ENCODE measurements around the gene AIFM1.
A peak's percentile ranks its signal among the peaks of the same experiment; 100 is the strongest.

AIFM1 gene

DNA sequence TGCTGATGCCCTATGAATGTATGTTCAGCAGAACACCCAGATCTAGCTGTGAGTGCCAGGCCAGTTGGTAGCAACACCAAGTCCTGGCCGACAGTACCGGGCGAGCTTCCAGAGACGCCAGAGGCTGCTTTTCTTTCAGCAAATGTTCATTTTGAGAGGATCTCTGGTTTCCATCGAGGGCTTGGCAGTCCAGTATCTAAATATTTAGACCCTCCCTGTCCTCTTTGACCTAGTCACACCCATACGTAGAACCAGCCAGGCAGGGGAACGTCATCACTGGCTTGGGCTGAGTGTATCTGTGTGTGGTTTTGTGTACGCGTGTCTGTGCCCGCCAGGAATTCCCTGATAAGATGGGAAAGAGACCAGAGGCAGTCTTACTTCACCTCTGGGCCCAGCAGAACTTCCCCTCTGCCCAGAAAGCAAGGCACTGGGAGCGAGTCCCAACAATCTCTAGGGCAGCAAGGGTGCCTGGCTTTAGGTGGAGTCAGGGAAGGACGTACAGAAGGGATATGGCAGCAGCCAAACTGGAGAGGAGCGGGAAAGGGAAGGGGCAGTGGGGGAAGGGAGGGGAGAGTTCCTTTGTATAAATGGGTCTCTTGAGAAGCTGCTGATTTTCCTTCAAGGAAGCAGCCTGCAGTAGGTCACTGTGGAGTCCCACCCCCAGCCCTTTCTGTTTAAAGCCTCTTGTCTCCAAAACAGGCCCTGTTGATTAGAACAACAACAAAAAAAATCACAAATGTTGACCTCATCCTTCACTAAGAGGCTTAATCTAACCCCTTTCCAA lies 40.4 kb downstream of the AIFM1 start:
- TF ChIP-seq, protein P1, sequence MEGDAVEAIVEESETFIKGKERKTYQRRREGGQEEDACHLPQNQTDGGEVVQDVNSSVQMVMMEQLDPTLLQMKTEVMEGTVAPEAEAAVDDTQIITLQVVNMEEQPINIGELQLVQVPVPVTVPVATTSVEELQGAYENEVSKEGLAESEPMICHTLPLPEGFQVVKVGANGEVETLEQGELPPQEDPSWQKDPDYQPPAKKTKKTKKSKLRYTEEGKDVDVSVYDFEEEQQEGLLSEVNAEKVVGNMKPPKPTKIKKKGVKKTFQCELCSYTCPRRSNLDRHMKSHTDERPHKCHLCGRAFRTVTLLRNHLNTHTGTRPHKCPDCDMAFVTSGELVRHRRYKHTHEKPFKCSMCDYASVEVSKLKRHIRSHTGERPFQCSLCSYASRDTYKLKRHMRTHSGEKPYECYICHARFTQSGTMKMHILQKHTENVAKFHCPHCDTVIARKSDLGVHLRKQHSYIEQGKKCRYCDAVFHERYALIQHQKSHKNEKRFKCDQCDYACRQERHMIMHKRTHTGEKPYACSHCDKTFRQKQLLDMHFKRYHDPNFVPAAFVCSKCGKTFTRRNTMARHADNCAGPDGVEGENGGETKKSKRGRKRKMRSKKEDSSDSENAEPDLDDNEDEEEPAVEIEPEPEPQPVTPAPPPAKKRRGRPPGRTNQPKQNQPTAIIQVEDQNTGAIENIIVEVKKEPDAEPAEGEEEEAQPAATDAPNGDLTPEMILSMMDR (IDR thresholded peaks at IDR 0.05; ENCODE audit: unreplicated experiment in 3 of 3), result no peak
- peaks cover 34% of the 10 kb centered on the region for H3K36me3 Mint-ChIP-seq (ENCODE audit: low read depth)
- no peaks in the 10 kb centered on the region for H3K27me3 Mint-ChIP-seq (ENCODE audit: low read depth)
- H3K9me3 Mint-ChIP-seq, result peaks cover 16% of the 10 kb centered on the region
- H3K4me1 Mint-ChIP-seq, result peaks cover 1% of the 10 kb centered on the region
- no peak overlapping the region for H3K27ac Mint-ChIP-seq
- H3K4me3 Mint-ChIP-seq, result no peak overlapping the region

DNA sequence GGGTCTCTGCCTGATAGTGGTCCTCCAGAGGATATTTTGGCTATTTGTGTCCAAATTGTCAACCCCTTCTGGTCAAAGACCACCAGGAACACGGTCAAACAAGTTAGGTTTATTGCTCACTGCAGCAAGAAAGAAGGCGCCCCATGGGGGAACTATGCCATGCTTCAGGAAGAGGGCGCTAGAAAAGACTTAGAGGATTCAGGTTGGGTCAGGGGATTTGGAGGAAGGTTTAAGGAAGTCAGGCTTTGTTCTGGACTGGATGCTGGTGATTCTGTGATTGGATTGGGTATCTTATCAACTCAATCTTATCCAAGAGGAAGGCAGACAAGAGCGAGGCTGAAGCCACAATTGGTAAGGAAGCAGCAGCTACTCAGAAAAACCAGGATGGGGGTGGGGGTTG lies 41.1 kb downstream of the AIFM1 start:
- TF ChIP-seq, protein P1 (IDR thresholded peaks at IDR 0.05; ENCODE audit: unreplicated experiment in 3 of 3), result no peak
- H3K36me3 Mint-ChIP-seq (ENCODE audit: low read depth), result peaks cover 31% of the 10 kb centered on the region
- H3K27ac Mint-ChIP-seq, result no peak overlapping the region
- no peaks in the 10 kb centered on the region for H3K27me3 Mint-ChIP-seq (ENCODE audit: low read depth)
- peaks cover 8% of the 10 kb centered on the region for H3K4me1 Mint-ChIP-seq
- H3K4me3 Mint-ChIP-seq, result no peak overlapping the region
- peaks cover 16% of the 10 kb centered on the region for H3K9me3 Mint-ChIP-seq

DNA sequence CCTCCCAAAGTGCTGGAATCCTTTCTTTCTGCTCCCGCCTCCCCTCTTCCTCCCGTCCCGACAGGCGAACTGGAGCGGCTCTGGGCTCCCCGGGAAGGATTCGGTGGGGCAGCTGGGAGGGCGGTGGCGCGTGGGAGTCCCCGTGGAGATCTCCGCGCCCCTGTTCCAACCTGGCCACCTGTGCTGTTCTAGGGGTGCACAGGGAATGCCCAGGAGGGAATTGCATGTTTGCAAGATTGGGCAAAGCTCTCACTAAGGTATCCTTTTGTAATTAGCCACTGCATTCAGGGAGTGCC lies 44.2 kb downstream of the AIFM1 start:
- H3K9me3 Mint-ChIP-seq, result peaks cover 6% of the 10 kb centered on the region
- TF ChIP-seq, protein P1 (IDR thresholded peaks at IDR 0.05; ENCODE audit: unreplicated experiment in 3 of 3), result no peak

GRCh38 chrX:130120746-130121504 lies 44.7 kb downstream of the AIFM1 start:
- no peak overlapping the region for H3K27ac Mint-ChIP-seq
- TF ChIP-seq, protein P1 (IDR thresholded peaks at IDR 0.05; ENCODE audit: unreplicated experiment in 3 of 3), result peak; percentile 53 to 72 (median 71)
- H3K27me3 Mint-ChIP-seq (ENCODE audit: low read depth), result peaks cover 5% of the 10 kb centered on the region

More for the DNA sequence above, 44.2 kb downstream of the AIFM1 start:
- H3K27me3 Mint-ChIP-seq (ENCODE audit: low read depth), result peaks cover 5% of the 10 kb centered on the region
- peaks cover 28% of the 10 kb centered on the region for H3K4me1 Mint-ChIP-seq
- no peak overlapping the region for H3K27ac Mint-ChIP-seq
- H3K4me3 Mint-ChIP-seq, result peak overlapping the region in 1 of 3 experiments; percentile 75
- peaks cover 15% of the 10 kb centered on the region for H3K36me3 Mint-ChIP-seq (ENCODE audit: low read depth)

DNA sequence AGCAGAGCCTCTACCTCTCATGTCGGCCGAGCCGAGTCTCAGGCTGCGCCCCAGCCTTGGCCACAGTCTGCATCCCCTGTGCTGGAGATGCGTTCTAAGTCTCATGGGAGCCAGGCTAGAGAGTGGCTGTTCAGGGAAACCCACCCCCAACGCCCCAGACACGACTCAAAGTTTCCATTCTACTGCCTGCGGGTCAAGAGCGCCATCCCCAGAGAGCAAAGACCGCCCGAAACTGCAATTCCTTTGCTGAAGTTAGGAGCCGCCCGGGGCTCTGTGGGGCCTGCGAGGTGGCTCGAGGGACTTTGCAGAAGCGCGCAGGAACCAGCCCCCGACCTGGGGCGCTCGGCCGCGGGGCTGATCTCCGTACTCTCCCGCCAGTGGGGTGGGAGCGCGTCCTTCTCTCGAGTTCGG lies 45.3 kb downstream of the AIFM1 start:
- H3K27ac Mint-ChIP-seq, result peak overlapping the region; percentile 69 to 99 (median 96)
- H3K4me1 Mint-ChIP-seq, result peaks cover 28% of the 10 kb centered on the region
- H3K36me3 Mint-ChIP-seq (ENCODE audit: low read depth), result peaks cover 11% of the 10 kb centered on the region
- peak overlapping the region; percentile 74 to 76 (median 75) for H3K4me3 Mint-ChIP-seq
- H3K27me3 Mint-ChIP-seq (ENCODE audit: low read depth), result peaks cover 5% of the 10 kb centered on the region
- TF ChIP-seq, protein P1 (IDR thresholded peaks at IDR 0.05; ENCODE audit: unreplicated experiment in 3 of 3), result no peak
- H3K9me3 Mint-ChIP-seq, result peaks cover 6% of the 10 kb centered on the region

More at GRCh38 chrX:130120746-130121504, 44.7 kb downstream of the AIFM1 start:
- peaks cover 14% of the 10 kb centered on the region for H3K36me3 Mint-ChIP-seq (ENCODE audit: low read depth)
- H3K9me3 Mint-ChIP-seq, result peaks cover 6% of the 10 kb centered on the region
- H3K4me3 Mint-ChIP-seq, result peak overlapping the region; percentile 45 to 75 (median 67)
- H3K4me1 Mint-ChIP-seq, result peaks cover 28% of the 10 kb centered on the region
